GM12878 (cell line): Measurements from ENCODE around the gene ACTL8. TPM values are rescaled to one million over a fixed set of nuclear protein-coding genes. Genes with fewer than 3 reads are reported as not detected.

Source experiments
- ATAC-seq: fragments of 200-7000 bp; cut with Tn5 transposase; 3 replicates; pipeline ENCODE4 v1.9.1; 2020; ENCODE audit warnings: mild to moderate bottlenecking, moderate library complexity
- BruUV-seq: library from RNA; stranded (reverse); fragments of 400-500 nt; replicated peaks from 2 replicates; lab custom pipeline; 2021; lab: Mats Ljungman, UMichigan
- CTCF ChIA-PET: fragments of 300-600 bp; sonication (Branson Sonifier 250); formaldehyde crosslinking; extraction: SDS; loops from one replicate; lab custom pipeline; 2021; ENCODE audit warnings: inconsistent platforms; lab: Yijun Ruan, JAX
- POLR2A ChIA-PET: fragments of 350-600 bp; formaldehyde crosslinking; extraction: SDS; loops from one replicate; lab custom pipeline; 2021; ENCODE audit warnings: inconsistent platforms; lab: Charles Lee
- RAD21 ChIA-PET: fragments of 300-600 bp; sonication (Branson Sonifier 250); formaldehyde crosslinking; loops from one replicate; lab custom pipeline; 2023; ENCODE audit warnings: antibody characterized with exemption; ENCODE audit not compliant: unreplicated experiment; lab: Charles Lee
- SMC1A ChIA-PET: fragments of 300-600 bp; sonication (Branson Sonifier 250); formaldehyde crosslinking; loops from one replicate; lab custom pipeline; 2023; ENCODE audit not compliant: unreplicated experiment, uncharacterized antibody; lab: Charles Lee
- DNase-seq: peaks from one replicate; pipeline ENCODE4 v3.0.0-alpha.2; 2011; ENCODE audit warnings: low read depth, low spot score
- FAIRE-seq: peaks from 3 replicates; lab custom pipeline; 2011; peaks lifted over from hg19 to GRCh38; lab: Jason Lieb, UNC
- H2AFZ ChIP-seq: 2 replicates; pipeline ENCODE4 v1.6.0; 2011; ENCODE audit warnings: low read depth, low read length, control low read depth; ENCODE audit not compliant: control insufficient read depth
- H3K27ac ChIP-seq: 2 replicates; pipeline ENCODE4 v1.5.1; 2011; ENCODE audit warnings: control low read depth; ENCODE audit not compliant: control insufficient read depth, insufficient read depth
- H3K27me3 ChIP-seq, 2 experiments: replicated peaks in 1 of 2; 2 replicates each; pipeline versions ENCODE4 v1.6.0 to v1.6.1; 2011; ENCODE audit warnings: low read length in 1 of 2; ENCODE audit not compliant: control insufficient read depth in 2 of 2, insufficient read depth in 2 of 2
- H3K36me3 ChIP-seq, 2 experiments: 2 replicates each; pipeline ENCODE4 v1.5.1; 2011; ENCODE audit warnings: low read length in 1 of 2; ENCODE audit not compliant: control insufficient read depth in 2 of 2, insufficient read depth in 2 of 2
- H3K4me1 ChIP-seq: 2 replicates; pipeline ENCODE4 v1.6.1; 2011; ENCODE audit warnings: mild to moderate bottlenecking, low read length, moderate library complexity, mixed read lengths; ENCODE audit not compliant: control insufficient read depth, insufficient read depth
- H3K4me2 ChIP-seq: 2 replicates; pipeline ENCODE4 v1.6.0; 2011; ENCODE audit warnings: control low read depth; ENCODE audit not compliant: control insufficient read depth, insufficient read depth
- H3K4me3 ChIP-seq: fragments of 200-600 bp; sonication (generic); 2 replicates; pipeline ENCODE4 v1.5.1; 2016
- H3K79me2 ChIP-seq: 2 replicates; pipeline ENCODE4 v1.6.0; 2011; ENCODE audit warnings: low read length; ENCODE audit not compliant: control insufficient read depth, insufficient read depth
- H3K9ac ChIP-seq: 2 replicates; pipeline ENCODE4 v1.8.0; 2011; ENCODE audit warnings: low read length, control low read depth, mixed read lengths; ENCODE audit not compliant: control insufficient read depth, insufficient read depth
- H3K9me3 ChIP-seq: replicated peaks from 3 replicates; pipeline ENCODE4 v1.5.1; 2011; ENCODE audit warnings: mild to moderate bottlenecking, low read length; ENCODE audit not compliant: control insufficient read depth, insufficient read depth
- H4K20me1 ChIP-seq: 2 replicates; pipeline ENCODE4 v1.6.0; 2011; ENCODE audit not compliant: control insufficient read depth, insufficient read depth
- HDAC2 ChIP-seq: fragments of 200-600 bp; sonication (generic); IDR thresholded peaks from 2 replicates; pipeline ENCODE4 v1.6.1; 2017
- NFXL1 ChIP-seq: fragments of 450-650 bp; IDR thresholded peaks from 2 replicates; pipeline ENCODE4 v1.6.1; 2017; ENCODE audit warnings: antibody characterized with exemption, mild to moderate bottlenecking, borderline replicate concordance
- POLR2A ChIP-seq: IDR thresholded peaks from 2 replicates; pipeline ENCODE4 v1.6.1; 2011; ENCODE audit warnings: low read depth, mild to moderate bottlenecking, low read length
- POLR2AphosphoS5 ChIP-seq: IDR thresholded peaks from 2 replicates; pipeline ENCODE4 v1.6.1; 2011; ENCODE audit warnings: mild to moderate bottlenecking, low read length, inconsistent platforms
- RELA ChIP-seq: fragments of 450-650 bp; IDR thresholded peaks from 2 replicates; pipeline ENCODE4 v1.8.0; 2014; ENCODE audit warnings: borderline replicate concordance; ENCODE audit not compliant: partially characterized antibody
- REST ChIP-seq: IDR thresholded peaks from 2 replicates; pipeline ENCODE4 v1.6.1; 2012; ENCODE audit warnings: mild to moderate bottlenecking, low read depth, low read length
- SMAD1 ChIP-seq: fragments of 450-650 bp; IDR thresholded peaks from 2 replicates; pipeline ENCODE4 v1.6.1; 2018; ENCODE audit warnings: mild to moderate bottlenecking, low read depth; ENCODE audit not compliant: partially characterized antibody
- SMARCA5 ChIP-seq: fragments of 450-650 bp; IDR thresholded peaks from 2 replicates; pipeline ENCODE4 v1.6.1; 2017; ENCODE audit warnings: mild to moderate bottlenecking
- TARDBP ChIP-seq: IDR thresholded peaks from 2 replicates; pipeline ENCODE4 v1.6.1; 2016; ENCODE audit warnings: borderline replicate concordance
- TBL1XR1 ChIP-seq: IDR thresholded peaks from 2 replicates; pipeline ENCODE4 v1.6.1; 2012; ENCODE audit warnings: low read depth, low read length, improper control_type of control experiment
- TCF12 ChIP-seq: IDR thresholded peaks from 2 replicates; pipeline ENCODE4 v1.6.1; 2011; ENCODE audit warnings: low read depth, mild to moderate bottlenecking, low read length
- ZNF274 ChIP-seq: IDR thresholded peaks from one replicate; pipeline ENCODE4 v1.8.0; 2011; ENCODE audit not compliant: insufficient read length, insufficient read depth
- ZSCAN29 ChIP-seq: fragments of 450-650 bp; IDR thresholded peaks from 2 replicates; pipeline ENCODE4 v1.6.1; 2017; ENCODE audit warnings: mild to moderate bottlenecking, moderate library complexity
- WGBS: methylation state at CpG from one replicate; pipeline ENCODE4 v1.1.6; 2016; ENCODE audit warnings: low lambda C conversion rate; ENCODE audit not compliant: insufficient replicate concordance, insufficient coverage; ENCODE audit errors: missing lambda C conversion rate; 5-methylcytosine and 5-hydroxymethylcytosine counted together
- in situ Hi-C: fragments of 300-500 bp; cut with MboI; formaldehyde crosslinking; loops from 9 replicates; pipeline ENCODE4 v1.14.3; 2018; ENCODE audit warnings: mixed read lengths
- intact Hi-C: fragments of 100-400 bp; cut with micrococcal nuclease; formaldehyde crosslinking; loops from one replicate; pipeline ENCODE4 v1.14.2; 2022; ENCODE audit not compliant: unreplicated experiment
- polyA plus RNA-seq, 11 experiments: library from polyadenylated mRNA; depleted of rRNA in 4 of 11; unstranded in 6 of 11; stranded (reverse) in 5 of 11; fragments of >200 nt; fragmentation: Nextera tagmentation in 4 of 11; fragmentation: Illumina TruSeq in 1 of 11; extraction: Ambion mirVana in 4 of 11; extraction: Trizol in 1 of 11; gene quantifications; 1 replicate in 1 of 11; 2 replicates in 10 of 11; pipeline versions ENCODE4 v1.2.1 to v1.2.3, GENCODE V29; 2011 to 2016; ENCODE audit warnings: inconsistent platforms in 2 of 11, missing spikeins in 2 of 11, low read depth in 1 of 11
- total RNA-seq, 4 experiments: library from RNA; depleted of rRNA in 3 of 4; stranded (reverse); fragments of >200 nt in 3 of 4; fragmentation: Illumina TruSeq in 1 of 4; extraction: Trizol in 1 of 4; gene quantifications; 2 replicates each; pipeline versions ENCODE4 v1.2.1 to v1.2.3, GENCODE V29; 2013 to 2021
- TF ChIP-seq, protein P1 (sequence below): IDR thresholded peaks from 2 replicates; pipeline ENCODE4 v1.6.1; 2011; ENCODE audit warnings: borderline replicate concordance, low read depth, mild to moderate bottlenecking, moderate library complexity, mixed read lengths, low read length; ENCODE audit not compliant: insufficient read depth; ENCODE audit errors: extremely low read length
- TF ChIP-seq, protein P2 (sequence below): fragments of 450-650 bp; IDR thresholded peaks from 2 replicates; pipeline ENCODE4 v1.6.1; 2017; ENCODE audit warnings: antibody characterized with exemption, mild to moderate bottlenecking, moderate library complexity

The ACTL8 gene
- total and polyA plus RNA-seq, 10 of the 15 experiments (the other 5 are each of a cell fraction or from before 2014, with no cell fraction given), result 0.05 to 0.27 TPM; not detected in 8

DNA sequence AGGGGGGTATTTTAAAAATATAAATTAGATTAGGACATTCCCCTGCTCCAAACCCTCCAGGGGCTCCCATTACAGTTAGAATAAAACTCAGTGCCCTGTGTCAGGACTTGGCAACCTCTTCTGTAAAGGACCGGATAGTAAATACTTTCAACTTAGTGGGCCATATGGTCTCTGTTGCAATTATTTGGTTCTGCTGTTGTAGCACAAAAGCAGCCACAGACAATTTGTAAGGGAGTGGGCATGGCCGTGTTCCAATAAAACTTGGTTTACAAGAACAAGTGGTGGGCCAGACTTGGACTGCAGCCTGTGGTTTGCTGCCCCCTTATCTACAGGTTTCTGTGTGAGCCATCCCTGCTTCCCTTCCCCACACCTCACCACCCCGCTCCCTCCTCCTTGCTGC, 92.0 kb downstream of the ACTL8 start (continued):
- no peak for TF ChIP-seq REST
- no peak for TF ChIP-seq POLR2AphosphoS5
- no peak for TF ChIP-seq POLR2A
- no peak for TF ChIP-seq ZSCAN29
- no peak for TF ChIP-seq RELA

- ChIA-PET POLR2A (no interaction called here), SMC1A (no interaction called here), CTCF (no interaction called here), RAD21 (no interaction called here)
- Histone ChIP-seq H3K79me2 (no peaks in the 10 kb centered on the region), H3K27me3 (no peaks in the 10 kb centered on the region; a peak in 2 of 4 replicates), H3K27ac (no peak overlapping the region), H3K4me3 (no peak overlapping the region), H3K36me3 (no peaks in the 10 kb centered on the region), H3K4me2 (no peak overlapping the region), H2AFZ (no peak overlapping the region), H3K9me3 (no peaks in the 10 kb centered on the region), H3K9ac (no peak overlapping the region), H3K4me1 (no peaks in the 10 kb centered on the region), H4K20me1 (no peaks in the 10 kb centered on the region)
- no peak for ATAC-seq
- no peak for FAIRE-seq
- no TSS peak for BruUV-seq
- intact Hi-C loops, result no loop called here
- 18% methylated on average over 3 of the region's 3 CpGs for WGBS
- DNase-seq, result no peak
- in situ Hi-C loops, result no loop called here
- TF ChIP-seq SMARCA5, result no peak
- TF ChIP-seq, protein P1, sequence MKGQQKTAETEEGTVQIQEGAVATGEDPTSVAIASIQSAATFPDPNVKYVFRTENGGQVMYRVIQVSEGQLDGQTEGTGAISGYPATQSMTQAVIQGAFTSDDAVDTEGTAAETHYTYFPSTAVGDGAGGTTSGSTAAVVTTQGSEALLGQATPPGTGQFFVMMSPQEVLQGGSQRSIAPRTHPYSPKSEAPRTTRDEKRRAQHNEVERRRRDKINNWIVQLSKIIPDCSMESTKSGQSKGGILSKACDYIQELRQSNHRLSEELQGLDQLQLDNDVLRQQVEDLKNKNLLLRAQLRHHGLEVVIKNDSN, result no peak
- no peak for TF ChIP-seq HDAC2
- TF ChIP-seq TBL1XR1, result no peak
- no peak for TF ChIP-seq TARDBP
- TF ChIP-seq ZNF274, result no peak
- no peak for TF ChIP-seq SMAD1
- TF ChIP-seq TCF12, result no peak
- TF ChIP-seq, protein P2, sequence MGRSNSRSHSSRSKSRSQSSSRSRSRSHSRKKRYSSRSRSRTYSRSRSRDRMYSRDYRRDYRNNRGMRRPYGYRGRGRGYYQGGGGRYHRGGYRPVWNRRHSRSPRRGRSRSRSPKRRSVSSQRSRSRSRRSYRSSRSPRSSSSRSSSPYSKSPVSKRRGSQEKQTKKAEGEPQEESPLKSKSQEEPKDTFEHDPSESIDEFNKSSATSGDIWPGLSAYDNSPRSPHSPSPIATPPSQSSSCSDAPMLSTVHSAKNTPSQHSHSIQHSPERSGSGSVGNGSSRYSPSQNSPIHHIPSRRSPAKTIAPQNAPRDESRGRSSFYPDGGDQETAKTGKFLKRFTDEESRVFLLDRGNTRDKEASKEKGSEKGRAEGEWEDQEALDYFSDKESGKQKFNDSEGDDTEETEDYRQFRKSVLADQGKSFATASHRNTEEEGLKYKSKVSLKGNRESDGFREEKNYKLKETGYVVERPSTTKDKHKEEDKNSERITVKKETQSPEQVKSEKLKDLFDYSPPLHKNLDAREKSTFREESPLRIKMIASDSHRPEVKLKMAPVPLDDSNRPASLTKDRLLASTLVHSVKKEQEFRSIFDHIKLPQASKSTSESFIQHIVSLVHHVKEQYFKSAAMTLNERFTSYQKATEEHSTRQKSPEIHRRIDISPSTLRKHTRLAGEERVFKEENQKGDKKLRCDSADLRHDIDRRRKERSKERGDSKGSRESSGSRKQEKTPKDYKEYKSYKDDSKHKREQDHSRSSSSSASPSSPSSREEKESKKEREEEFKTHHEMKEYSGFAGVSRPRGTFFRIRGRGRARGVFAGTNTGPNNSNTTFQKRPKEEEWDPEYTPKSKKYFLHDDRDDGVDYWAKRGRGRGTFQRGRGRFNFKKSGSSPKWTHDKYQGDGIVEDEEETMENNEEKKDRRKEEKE, result no peak
- TF ChIP-seq NFXL1, result no peak
These were observed 94.1 kb downstream of the ACTL8 start for GRCh38 chr1:17849216-17849615.
